Measurements from ENCODE around the gene E2F2. TPM values are rescaled to one million over a fixed set of nuclear protein-coding genes. Genes with fewer than 3 reads are reported as not detected.

E2F2 gene
- total RNA-seq, 1 experiment from 2014 or later, result 16.3 TPM

- Histone ChIP-seq H3K9me2 (ENCODE audit: insufficient read depth) (no peaks in the 10 kb centered on the region), H3K9ac (ENCODE audit: low read length) (peak overlapping the region; percentile 94), H3K27ac (ENCODE audit: low read depth, low read length) (peak overlapping the region; percentile 89), H3K36me3 (ENCODE audit: control insufficient read depth in 1 of 2, insufficient read depth in 2 of 2, low read length in 2 of 2) (peaks cover 0 to 2% of the 10 kb centered on the region in 2 experiments; a peak in 1 of 4 replicates), H4K20me1 (ENCODE audit: insufficient read depth) (no peaks in the 10 kb centered on the region; the same call in 1 of the 2 replicates), H3K27me3 (ENCODE audit: insufficient read depth, low read length) (no peaks in the 10 kb centered on the region), H3K79me2 (ENCODE audit: insufficient read depth, low read length) (peaks cover 22% of the 10 kb centered on the region), H3K9me3 (ENCODE audit: control insufficient read depth in 1 of 2, insufficient read depth in 1 of 2, low read depth in 1 of 2, low read length in 2 of 2) (no peaks in the 10 kb centered on the region), H3K4me2 (ENCODE audit: low read length) (peak overlapping the region; percentile 85), H3K4me1 (ENCODE audit: control insufficient read depth in 1 of 2, insufficient read depth in 2 of 2, low read length in 2 of 2) (peaks cover 50 to 69% of the 10 kb centered on the region in 2 experiments), H2AFZ (ENCODE audit: low read depth, low read length, poor library complexity, severe bottlenecking) (no peak overlapping the region), H3K4me3 (replicated peaks in 1 of 2; ENCODE audit: low read depth in 1 of 2, low read length in 2 of 2) (peak overlapping the region; percentile 27 to 79)
- DNase-seq (ENCODE audit: low read depth, low spot score), result no peak
- TSS peak; percentile 87 for BruUV-seq (replicated peaks)
- ATAC-seq, result no peak
- intact Hi-C loops (cut with micrococcal nuclease), result loop anchor here (2.0 kb wide), 1 partner anchor 81 kb away; no protein-coding TSS in a partner anchor
- RAD21 ChIA-PET (ENCODE audit: low non-redundant PET in 1 of 2, low total read pairs in 2 of 2, uncharacterized antibody in 2 of 2, unreplicated experiment in 2 of 2), result interaction anchor here (1.2 to 2.7 kb wide), 2 partner anchors 79 to 82 kb away, joined by 4 to 13 read pairs (median 10); no protein-coding TSS in a partner anchor
- CTCF ChIA-PET, result interaction anchor here (0.6 to 5.3 kb wide), 9 partner anchors 9 to 316 kb away, joined by 3 to 34 read pairs (median 5); no protein-coding TSS in a partner anchor
- no peak for TF ChIP-seq ZNF274 (IDR thresholded peaks at IDR 0.05; ENCODE audit: low read depth, low read length)
- no peak for TF ChIP-seq CBX3 (IDR thresholded peaks at IDR 0.05; ENCODE audit: low read depth)
- peak; percentile 24 for TF ChIP-seq POLR2A (IDR thresholded peaks at IDR 0.05; ENCODE audit: borderline replicate concordance, extremely low read depth, insufficient read depth, insufficient read length)
- POLR2A ChIA-PET, result interaction anchor here (1.0 to 3.1 kb wide), 9 partner anchors 22 to 211 kb away, joined by 3 to 14 read pairs (median 3); partner anchors contain the start of genes E2F2, HNRNPR and RPL11
Measured at GRCh38 chr1:23555270-23555985, 24.4 kb upstream of the E2F2 start.

GRCh38 chr1:23554481-23555269 is 23.6 kb upstream of the E2F2 start:
- Histone ChIP-seq H2AFZ (ENCODE audit: low read depth, low read length, poor library complexity, severe bottlenecking) (no peak overlapping the region), H3K36me3 (ENCODE audit: control insufficient read depth in 1 of 2, insufficient read depth in 2 of 2, low read length in 2 of 2) (peaks cover 0 to 2% of the 10 kb centered on the region in 2 experiments; a peak in 1 of 4 replicates), H3K4me2 (ENCODE audit: low read length) (peak overlapping the region; percentile 85), H3K9me2 (ENCODE audit: insufficient read depth) (no peaks in the 10 kb centered on the region), H3K27me3 (ENCODE audit: insufficient read depth, low read length) (no peaks in the 10 kb centered on the region), H3K27ac (ENCODE audit: low read depth, low read length) (peak overlapping the region; percentile 89), H3K9ac (ENCODE audit: low read length) (peak overlapping the region; percentile 94), H3K4me1 (ENCODE audit: control insufficient read depth in 1 of 2, insufficient read depth in 2 of 2, low read length in 2 of 2) (peaks cover 43 to 61% of the 10 kb centered on the region in 2 experiments), H3K79me2 (ENCODE audit: insufficient read depth, low read length) (peaks cover 22% of the 10 kb centered on the region), H4K20me1 (ENCODE audit: insufficient read depth) (no peaks in the 10 kb centered on the region; the same call in 1 of the 2 replicates), H3K4me3 (replicated peaks in 1 of 2; ENCODE audit: low read depth in 1 of 2, low read length in 2 of 2) (peak overlapping the region; percentile 50 to 79), H3K9me3 (ENCODE audit: control insufficient read depth in 1 of 2, insufficient read depth in 1 of 2, low read depth in 1 of 2, low read length in 2 of 2) (no peaks in the 10 kb centered on the region)
- intact Hi-C loops (cut with micrococcal nuclease), result loop anchor here (2.0 kb wide), 1 partner anchor 82 kb away; no protein-coding TSS in a partner anchor
- RAD21 ChIA-PET (ENCODE audit: low non-redundant PET in 1 of 2, low total read pairs in 2 of 2, uncharacterized antibody in 2 of 2, unreplicated experiment in 2 of 2), result interaction anchor here (0.6 to 2.7 kb wide), 3 partner anchors 80 to 96 kb away, joined by 3 to 13 read pairs (median 7); no protein-coding TSS in a partner anchor
- peak; percentile 69 for ATAC-seq
- POLR2A ChIA-PET, result interaction anchor here (0.6 to 3.1 kb wide), 8 partner anchors 19 to 337 kb away, joined by 3 to 14 read pairs (median 4); partner anchors contain the start of genes E2F2 and RPL11
- CTCF ChIA-PET, result interaction anchor here (1.0 to 5.3 kb wide), 7 partner anchors 15 to 111 kb away, joined by 3 to 34 read pairs (median 7); no protein-coding TSS in a partner anchor
- DNase-seq (ENCODE audit: low read depth, low spot score), result peak; percentile 64
- no TSS peak for BruUV-seq (replicated peaks)
- TF ChIP-seq SP1 (IDR thresholded peaks at IDR 0.05; ENCODE audit: low read depth), result no peak
- TF ChIP-seq POLR2AphosphoS5 (IDR thresholded peaks at IDR 0.05; ENCODE audit: low read depth, low read length), result peak; percentile 83
- peak; percentile 65; the same call in 1 of the 2 replicates for TF ChIP-seq ZFX (IDR thresholded peaks at IDR 0.05)
- TF ChIP-seq EZH2 (IDR thresholded peaks at IDR 0.05), result no peak
- peak in 1 of 3 experiments; percentile 30; a peak in 1 of 6 replicates for TF ChIP-seq CTCF (IDR thresholded peaks at IDR 0.05 in 2 of 3, conservative IDR thresholded peaks at IDR 0.05 in 1 of 3; ENCODE audit: borderline replicate concordance in 1 of 3, insufficient read depth in 1 of 3, low read depth in 2 of 3, low read length in 2 of 3)
- TF ChIP-seq POLR2A (IDR thresholded peaks at IDR 0.05; ENCODE audit: borderline replicate concordance, extremely low read depth, insufficient read depth, insufficient read length), result peak; percentile 43
- no peak for TF ChIP-seq CBX3 (IDR thresholded peaks at IDR 0.05; ENCODE audit: low read depth)
- no peak for TF ChIP-seq ZNF274 (IDR thresholded peaks at IDR 0.05; ENCODE audit: low read depth, low read length)

Data from HCT116 (cell line).